HepG2 (cell line): ENCODE data around the gene SCGB1C1.

Source experiments
- DPF2 ChIP-seq: sonication (generic); formaldehyde crosslinking; IDR thresholded peaks from 2 replicates; pipeline ENCODE4 v1.4.0; 2020; ENCODE audit warnings: mild to moderate bottlenecking, low read depth, missing genetic modification reagents, borderline replicate concordance
- POLR2A ChIP-seq, 2 experiments: IDR thresholded peaks; 2 replicates each; pipeline ENCODE4 v1.6.1; 2011; ENCODE audit warnings: low read depth in 2 of 2, low read length in 2 of 2, mild to moderate bottlenecking in 1 of 2, moderate library complexity in 1 of 2; ENCODE audit not compliant: insufficient read depth in 1 of 2
- RCOR2 ChIP-seq: IDR thresholded peaks from 2 replicates; pipeline ENCODE4 v1.6.1; 2016; ENCODE audit warnings: missing biosample characterization, missing genetic modification reagents
- SP1 ChIP-seq, 2 experiments: fragments of 450-650 bp in 1 of 2; sonication (generic) in 1 of 2; formaldehyde crosslinking in 1 of 2; IDR thresholded peaks; 2 replicates each; pipeline versions ENCODE4 v1.4.0 to v1.6.1; 2016 to 2020; ENCODE audit warnings: missing genetic modification reagents in 1 of 2
- ZKSCAN8 ChIP-seq: IDR thresholded peaks from 2 replicates; pipeline ENCODE4 v1.6.1; 2016; ENCODE audit warnings: borderline replicate concordance, missing genetic modification reagents, missing compliant biosample characterization
- TF ChIP-seq, protein P1 (sequence below): sonication (generic); formaldehyde crosslinking; IDR thresholded peaks from 2 replicates; pipeline ENCODE4 v1.5.1; 2020; ENCODE audit warnings: missing genetic modification reagents, mild to moderate bottlenecking, borderline replicate concordance

DNA sequence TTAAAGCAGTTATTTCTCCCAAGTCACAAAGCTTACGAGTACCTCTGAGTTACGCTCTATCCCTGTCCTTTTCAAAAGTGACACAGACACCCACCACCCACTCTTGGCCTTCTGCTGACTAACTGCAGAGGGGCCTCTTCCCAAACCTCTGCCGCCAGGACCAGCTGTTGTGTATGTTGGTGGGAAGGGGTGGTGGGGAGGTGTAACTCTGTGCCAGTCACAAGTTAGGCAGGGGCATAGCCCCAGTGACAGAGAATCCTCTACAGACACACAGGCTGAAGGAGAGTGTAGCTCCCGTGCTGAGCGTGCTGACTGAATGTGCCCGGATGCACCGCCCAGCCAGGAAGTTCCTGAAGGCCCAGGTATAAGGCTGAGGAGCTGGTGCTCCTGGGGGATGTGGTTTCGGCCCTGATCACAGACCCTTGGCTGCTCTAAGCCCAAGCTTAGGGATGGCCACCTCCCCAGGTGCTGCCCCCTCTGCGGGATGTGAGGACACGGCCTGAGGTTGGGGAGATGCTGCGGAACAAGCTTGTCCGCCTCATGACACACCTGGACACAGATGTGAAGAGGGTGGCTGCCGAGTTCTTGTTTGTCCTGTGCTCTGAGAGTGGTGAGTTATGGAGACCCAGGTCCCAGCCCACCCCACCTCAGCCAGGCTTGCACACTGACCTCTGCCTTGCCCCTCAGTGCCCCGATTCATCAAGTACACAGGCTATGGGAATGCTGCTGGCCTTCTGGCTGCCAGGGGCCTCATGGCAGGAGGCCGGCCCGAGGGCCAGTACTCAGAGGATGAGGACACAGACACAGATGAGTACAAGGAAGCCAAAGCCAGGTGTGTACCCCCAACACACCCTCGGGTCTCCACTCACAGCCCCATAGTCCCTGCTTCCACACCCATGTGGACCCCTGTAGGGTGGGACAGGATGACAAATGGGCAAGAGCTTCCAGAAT is 19.5 kb downstream of the SCGB1C1 start:
- no peak for TF ChIP-seq DPF2 (CRISPR knock-in tag)
- TF ChIP-seq SP1 (IDR thresholded peaks at IDR 0.05): no peak
- TF ChIP-seq SP1 (CRISPR knock-in tag; IDR thresholded peaks at IDR 0.05): no peak
- TF ChIP-seq, protein P1, sequence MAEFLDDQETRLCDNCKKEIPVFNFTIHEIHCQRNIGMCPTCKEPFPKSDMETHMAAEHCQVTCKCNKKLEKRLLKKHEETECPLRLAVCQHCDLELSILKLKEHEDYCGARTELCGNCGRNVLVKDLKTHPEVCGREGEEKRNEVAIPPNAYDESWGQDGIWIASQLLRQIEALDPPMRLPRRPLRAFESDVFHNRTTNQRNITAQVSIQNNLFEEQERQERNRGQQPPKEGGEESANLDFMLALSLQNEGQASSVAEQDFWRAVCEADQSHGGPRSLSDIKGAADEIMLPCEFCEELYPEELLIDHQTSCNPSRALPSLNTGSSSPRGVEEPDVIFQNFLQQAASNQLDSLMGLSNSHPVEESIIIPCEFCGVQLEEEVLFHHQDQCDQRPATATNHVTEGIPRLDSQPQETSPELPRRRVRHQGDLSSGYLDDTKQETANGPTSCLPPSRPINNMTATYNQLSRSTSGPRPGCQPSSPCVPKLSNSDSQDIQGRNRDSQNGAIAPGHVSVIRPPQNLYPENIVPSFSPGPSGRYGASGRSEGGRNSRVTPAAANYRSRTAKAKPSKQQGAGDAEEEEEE (CRISPR knock-in tag): no peak
- TF ChIP-seq ZKSCAN8 (CRISPR knock-in tag): no peak
- no peak for TF ChIP-seq RCOR2 (CRISPR knock-in tag)
- no peak for TF ChIP-seq POLR2A (IDR thresholded peaks at IDR 0.05; ENCODE audit: insufficient read depth in 1 of 2, low read depth in 2 of 2, low read length in 2 of 2)
